Psoas muscle (tissue), 8 donors: ENCODE results near the gene SRM. TPM values are rescaled to one million over a fixed set of nuclear protein-coding genes. Genes with fewer than 3 reads are reported as not detected.
"Not testable (repeated sequence)": the region's sequence is repeated elsewhere in the genome, so short reads cannot be mapped to it uniquely, and the experiment has no call there.

Experiments used
- ATAC-seq, 4 donors: fragments of 200-7000 bp; cut with Tn5 transposase; one replicate each; pipeline ENCODE4 v1.9.1; 2020; ENCODE audit warnings: moderate library complexity in 3 of 4, mild to moderate bottlenecking in 2 of 4
- DNase-seq, 2 donors: peaks; one replicate each; pipeline ENCODE4 v3.0.0-alpha.2; 2020
- H3K27ac ChIP-seq: fragments of 200-600 bp; one replicate; pipeline ENCODE4 v1.8.0; 2022
- H3K27me3 ChIP-seq, 3 donors: fragments of 200-600 bp in 1 of 3; one replicate each; pipeline versions ENCODE4 v1.6.1 to v1.8.0; 2013 to 2022; ENCODE audit warnings: low read length in 2 of 3, mild to moderate bottlenecking in 2 of 3, moderate library complexity in 1 of 3; ENCODE audit not compliant: insufficient read depth in 3 of 3
- H3K36me3 ChIP-seq, 2 donors: fragments of 200-600 bp in 1 of 2; one replicate each; pipeline versions ENCODE4 v1.6.1 to v1.8.0; 2013 to 2022; ENCODE audit warnings: low read depth in 1 of 2, mild to moderate bottlenecking in 1 of 2, moderate library complexity in 1 of 2; ENCODE audit not compliant: insufficient read depth in 1 of 2
- H3K4me1 ChIP-seq: fragments of 200-600 bp; one replicate; pipeline ENCODE4 v1.8.0; 2022
- H3K4me3 ChIP-seq: fragments of 200-600 bp; one replicate; pipeline ENCODE4 v1.8.0; 2022; ENCODE audit warnings: mild to moderate bottlenecking
- H3K9me3 ChIP-seq: fragments of 200-600 bp; one replicate; pipeline ENCODE4 v1.8.0; 2022
- WGBS, 3 donors: extraction: QIAGEN DNeasy Blood & Tissue Kit; methylation state at CpG; one replicate each; pipeline versions ENCODE4 v1.1.6 to v1.1.7; 2013; 5-methylcytosine and 5-hydroxymethylcytosine counted together
- intact Hi-C, 2 donors: fragments of 100-400 bp; cut with DNase I; formaldehyde crosslinking; loops; one replicate each; pipeline versions ENCODE4 v1.11.0 to v1.14.2; 2022
- polyA plus RNA-seq, 3 donors: library from polyadenylated mRNA; stranded (reverse); fragments of 200-250 nt; gene quantifications; one replicate each; pipeline ENCODE4 v1.2.3, GENCODE V29; 2013
- total RNA-seq, 4 donors: library from RNA; stranded (reverse); fragmentation: NEBNext Ultra II Directional in 2 of 4; extraction: Animal tissue kit (Norgen Biotek cat#: 25700) in 2 of 4; gene quantifications; one replicate each; pipeline versions ENCODE4 v1.2.1 to v1.2.4, GENCODE V29; 2021 to 2023
- TF ChIP-seq, protein P1 (sequence below): fragments of 200-600 bp; IDR thresholded peaks from one replicate; pipeline ENCODE4 v1.8.0; 2022; ENCODE audit warnings: antibody characterized with exemption
- donor health status: healthy with polysubstance abuse.
- donor health status: DM: no; HTN: no; CAD: no; lungs with moderate emphysema.
- donor health status: Bipolar disorder and iron deficiency.
- donor health status: healthy.
- donor health status: DM: yes; HTN: yes; CAD: no.
- donor health status: DM: no; HTN: no; CAD: no.
- donor health status: DM: no; HTN: no; CAD: no.
- donor health status: DM: yes; HTN: yes; CAD: no.

The SRM gene
- total and polyA plus RNA-seq, 7 donors = 60.4 to 163 (median 79.3) TPM

GRCh38 chr1:11042995-11043874 is 16.6 kb downstream of the SRM start:
- no peak for DNase-seq
- H3K9me3 ChIP-seq = no peaks in the 10 kb centered on the region
- no peaks in the 10 kb centered on the region for H3K36me3 ChIP-seq
- H3K4me1 ChIP-seq = peaks cover 5% of the 10 kb centered on the region
- no peak for ATAC-seq
- intact Hi-C loops = no loop called here
- WGBS, 3 donors = 68 to 74% (median 71%) methylated on average over 17 to 19 of the region's 19 CpGs
- TF ChIP-seq, protein P1, sequence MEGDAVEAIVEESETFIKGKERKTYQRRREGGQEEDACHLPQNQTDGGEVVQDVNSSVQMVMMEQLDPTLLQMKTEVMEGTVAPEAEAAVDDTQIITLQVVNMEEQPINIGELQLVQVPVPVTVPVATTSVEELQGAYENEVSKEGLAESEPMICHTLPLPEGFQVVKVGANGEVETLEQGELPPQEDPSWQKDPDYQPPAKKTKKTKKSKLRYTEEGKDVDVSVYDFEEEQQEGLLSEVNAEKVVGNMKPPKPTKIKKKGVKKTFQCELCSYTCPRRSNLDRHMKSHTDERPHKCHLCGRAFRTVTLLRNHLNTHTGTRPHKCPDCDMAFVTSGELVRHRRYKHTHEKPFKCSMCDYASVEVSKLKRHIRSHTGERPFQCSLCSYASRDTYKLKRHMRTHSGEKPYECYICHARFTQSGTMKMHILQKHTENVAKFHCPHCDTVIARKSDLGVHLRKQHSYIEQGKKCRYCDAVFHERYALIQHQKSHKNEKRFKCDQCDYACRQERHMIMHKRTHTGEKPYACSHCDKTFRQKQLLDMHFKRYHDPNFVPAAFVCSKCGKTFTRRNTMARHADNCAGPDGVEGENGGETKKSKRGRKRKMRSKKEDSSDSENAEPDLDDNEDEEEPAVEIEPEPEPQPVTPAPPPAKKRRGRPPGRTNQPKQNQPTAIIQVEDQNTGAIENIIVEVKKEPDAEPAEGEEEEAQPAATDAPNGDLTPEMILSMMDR = no peak
- H3K27ac ChIP-seq = no peak overlapping the region
- no peak overlapping the region for H3K4me3 ChIP-seq
- H3K27me3 ChIP-seq = peaks cover 0 to 2% (median 0%) of the 10 kb centered on the region in 3 donors

GRCh38 chr1:11042065-11042464 is 17.8 kb downstream of the SRM start:
- no peak for DNase-seq
- WGBS, 3 donors = 77 to 83% (median 80%) methylated on average over 3 of the region's 3 CpGs
- intact Hi-C loops = no loop called here

GRCh38 chr1:11041048-11041447 is 18.8 kb downstream of the SRM start:
- intact Hi-C loops = no loop called here
- TF ChIP-seq, protein P1 = no peak
- ATAC-seq (no peak), DNase-seq (no peak)
- Histone ChIP-seq H3K9me3 (no peaks in the 10 kb centered on the region), H3K36me3 (no peaks in the 10 kb centered on the region), H3K4me3 (no peak overlapping the region), H3K27me3 (peaks cover 0 to 2% (median 0%) of the 10 kb centered on the region in 3 donors), H3K27ac (no peak overlapping the region), H3K4me1 (peaks cover 8% of the 10 kb centered on the region)

More at GRCh38 chr1:11042065-11042464, 17.8 kb downstream of the SRM start:
- Histone ChIP-seq H3K4me3 (no peak overlapping the region), H3K27me3 (peaks cover 0 to 2% (median 0%) of the 10 kb centered on the region in 3 donors), H3K4me1 (peaks cover 8% of the 10 kb centered on the region), H3K9me3 (no peaks in the 10 kb centered on the region), H3K36me3 (no peaks in the 10 kb centered on the region), H3K27ac (no peak overlapping the region)
- TF ChIP-seq, protein P1 = no peak
- no peak for ATAC-seq

- intact Hi-C loops = not testable (repeated sequence)
- 88 to 93% (median 91%) methylated on average over 7 of the region's 7 CpGs for WGBS, 3 donors
Observed at GRCh38 chr1:11040105-11040429, 19.8 kb downstream of the SRM start.

GRCh38 chr1:11039351-11040104 is 20.3 kb downstream of the SRM start:
- no peak for DNase-seq
- no peak for ATAC-seq
- Histone ChIP-seq H3K9me3 (no peaks in the 10 kb centered on the region), H3K4me1 (peaks cover 8% of the 10 kb centered on the region), H3K27ac (no peak overlapping the region), H3K36me3 (no peaks in the 10 kb centered on the region), H3K4me3 (no peak overlapping the region), H3K27me3 (peaks cover 0 to 2% (median 0%) of the 10 kb centered on the region in 3 donors)
- 66 to 76% (median 67%) methylated on average over 2 of the region's 2 CpGs for WGBS, 3 donors
- intact Hi-C loops = loop anchor here (1.0 to 5.0 kb wide), 4 partner anchors 20 to 608 kb away; no protein-coding TSS in a partner anchor
- TF ChIP-seq, protein P1 = no peak

More at GRCh38 chr1:11040105-11040429, 19.8 kb downstream of the SRM start:
- not testable (repeated sequence) for H3K9me3 ChIP-seq, H3K36me3 ChIP-seq, ATAC-seq, H3K4me1 ChIP-seq, H3K27ac ChIP-seq, DNase-seq, H3K27me3 ChIP-seq, H3K4me3 ChIP-seq
